Esophagus muscularis mucosa (tissue), 4 donors: ENCODE results near the gene ABCC5. TPM values are rescaled to one million over a fixed set of nuclear protein-coding genes. Genes with fewer than 3 reads are reported as not detected.

Source experiments
- DNase-seq: peaks from one replicate; pipeline ENCODE4 v3.0.0-alpha.2; 2017; ENCODE audit errors: extremely low spot score
- H3K27ac ChIP-seq, 4 donors: fragments of 200-600 bp; sonication (generic); replicated peaks in 1 of 4; 1 replicate in 3 of 4; 2 replicates in 1 of 4; pipeline ENCODE4 v1.5.1; 2016 to 2019; ENCODE audit warnings: mild to moderate bottlenecking in 1 of 4
- H3K27me3 ChIP-seq, 4 donors: fragments of 200-600 bp; sonication (generic); one replicate each; pipeline versions ENCODE4 v1.5.1 to v1.6.0; 2016 to 2019
- H3K36me3 ChIP-seq, 4 donors: fragments of 200-600 bp; sonication (generic); one replicate each; pipeline ENCODE4 v1.5.1; 2016 to 2019
- H3K4me1 ChIP-seq, 4 donors: fragments of 200-600 bp; sonication (generic); one replicate each; pipeline ENCODE4 v1.5.1; 2016 to 2019
- H3K4me3 ChIP-seq, 4 donors: fragments of 200-600 bp; sonication (generic); 1 replicate in 2 of 4; 2 replicates in 2 of 4; pipeline ENCODE4 v1.5.1; 2016 to 2019; ENCODE audit warnings: mild to moderate bottlenecking in 4 of 4, moderate library complexity in 1 of 4
- H3K9me3 ChIP-seq, 4 donors: fragments of 200-600 bp; sonication (generic); 1 replicate in 3 of 4; 2 replicates in 1 of 4; pipeline ENCODE4 v1.5.1; 2016 to 2019
- EP300 ChIP-seq: sonication (generic); formaldehyde crosslinking; IDR thresholded peaks from one replicate; pipeline ENCODE4 v1.6.1; 2017; ENCODE audit warnings: antibody characterized with exemption
- POLR2A ChIP-seq: fragments of 450-650 bp; IDR thresholded peaks from one replicate; pipeline ENCODE4 v1.6.1; 2017; ENCODE audit warnings: antibody characterized with exemption, moderate library complexity, mild to moderate bottlenecking, low read depth
- POLR2AphosphoS5 ChIP-seq, 2 donors: sonication (generic); formaldehyde crosslinking; IDR thresholded peaks; one replicate each; pipeline ENCODE4 v1.6.1; 2017; ENCODE audit warnings: antibody characterized with exemption in 2 of 2
- WGBS: methylation state at CpG from one replicate; pipeline ENCODE4 v1.1.5; 2018; 5-methylcytosine and 5-hydroxymethylcytosine counted together
- intact Hi-C: fragments of 100-400 bp; cut with DNase I; formaldehyde crosslinking; loops from one replicate; pipeline ENCODE4 v1.15.1; 2023
- total RNA-seq, 4 donors: library from RNA; depleted of rRNA; stranded (reverse); fragments of >200 nt; gene quantifications; one replicate each; pipeline versions ENCODE4 v1.1.0 to v1.2.1, GENCODE V29; 2016
- TF ChIP-seq, protein P1 (sequence below), 3 experiments: fragments of 200-600 bp in 2 of 3; fragments of 450-650 bp in 1 of 3; sonication (generic) in 2 of 3; IDR thresholded peaks; one replicate each; pipeline ENCODE4 v1.5.1; 2017 to 2019; ENCODE audit warnings: antibody characterized with exemption in 3 of 3, mild to moderate bottlenecking in 2 of 3, moderate library complexity in 1 of 3

ABCC5 gene
- total RNA-seq, 4 donors from 2014 or later = 9.8 to 20.2 (median 17.6) TPM

DNA sequence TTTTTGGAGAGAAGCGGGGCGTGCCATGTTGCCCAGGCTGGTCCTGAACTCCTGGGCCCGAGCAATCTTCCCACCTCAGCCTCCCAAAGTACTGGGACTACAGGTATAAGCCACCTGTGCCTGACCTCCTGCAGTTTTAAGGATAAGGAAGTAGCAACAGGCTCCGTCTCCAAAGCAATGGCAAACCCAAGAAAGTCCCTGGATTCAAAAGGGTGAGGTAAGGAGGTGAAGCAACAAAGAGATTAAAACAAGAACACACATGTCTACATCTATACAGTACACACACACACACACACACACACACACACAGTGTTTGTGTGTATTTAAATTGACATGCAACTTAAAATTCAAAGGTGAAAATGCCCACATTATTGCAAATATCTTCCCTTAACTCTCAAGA, 58.9 kb downstream of the ABCC5 start:
- H3K4me1 ChIP-seq = no peaks in the 10 kb centered on the region
- intact Hi-C loops = no loop called here
- no peak for DNase-seq
- no peaks in the 10 kb centered on the region for H3K9me3 ChIP-seq
- H3K27me3 ChIP-seq = no peaks in the 10 kb centered on the region
- no peak overlapping the region for H3K27ac ChIP-seq
- peaks cover 28 to 97% (median 72%) of the 10 kb centered on the region in 4 donors for H3K36me3 ChIP-seq
- 100% methylated on average over 4 of the region's 4 CpGs for WGBS
- no peak for TF ChIP-seq EP300
- TF ChIP-seq, protein P1, sequence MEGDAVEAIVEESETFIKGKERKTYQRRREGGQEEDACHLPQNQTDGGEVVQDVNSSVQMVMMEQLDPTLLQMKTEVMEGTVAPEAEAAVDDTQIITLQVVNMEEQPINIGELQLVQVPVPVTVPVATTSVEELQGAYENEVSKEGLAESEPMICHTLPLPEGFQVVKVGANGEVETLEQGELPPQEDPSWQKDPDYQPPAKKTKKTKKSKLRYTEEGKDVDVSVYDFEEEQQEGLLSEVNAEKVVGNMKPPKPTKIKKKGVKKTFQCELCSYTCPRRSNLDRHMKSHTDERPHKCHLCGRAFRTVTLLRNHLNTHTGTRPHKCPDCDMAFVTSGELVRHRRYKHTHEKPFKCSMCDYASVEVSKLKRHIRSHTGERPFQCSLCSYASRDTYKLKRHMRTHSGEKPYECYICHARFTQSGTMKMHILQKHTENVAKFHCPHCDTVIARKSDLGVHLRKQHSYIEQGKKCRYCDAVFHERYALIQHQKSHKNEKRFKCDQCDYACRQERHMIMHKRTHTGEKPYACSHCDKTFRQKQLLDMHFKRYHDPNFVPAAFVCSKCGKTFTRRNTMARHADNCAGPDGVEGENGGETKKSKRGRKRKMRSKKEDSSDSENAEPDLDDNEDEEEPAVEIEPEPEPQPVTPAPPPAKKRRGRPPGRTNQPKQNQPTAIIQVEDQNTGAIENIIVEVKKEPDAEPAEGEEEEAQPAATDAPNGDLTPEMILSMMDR (IDR thresholded peaks at IDR 0.05) = no peak
- TF ChIP-seq POLR2A = no peak
- no peak for TF ChIP-seq POLR2AphosphoS5 (IDR thresholded peaks at IDR 0.05)
- no peak overlapping the region for H3K4me3 ChIP-seq

DNA sequence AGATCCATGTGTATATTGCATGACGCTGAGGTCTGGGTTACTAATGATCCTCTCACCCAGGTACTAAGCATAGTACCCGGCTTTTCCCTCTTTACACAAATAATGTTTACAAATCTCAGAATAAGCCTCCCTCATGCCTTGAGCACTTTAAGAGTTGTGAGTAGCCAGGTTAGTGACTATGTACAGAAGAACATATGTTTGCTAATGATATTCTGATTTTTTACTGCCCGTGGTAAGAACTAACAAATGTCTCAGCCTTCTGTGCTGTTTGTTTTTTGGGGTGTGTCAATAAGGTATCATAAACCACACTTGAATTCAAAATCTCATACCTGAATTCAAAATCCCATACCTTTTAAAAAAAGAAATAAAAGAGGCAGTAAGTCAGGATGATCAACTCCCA, 59.5 kb downstream of the ABCC5 start:
- TF ChIP-seq POLR2AphosphoS5 (IDR thresholded peaks at IDR 0.05) (no peak), POLR2A (no peak), EP300 (no peak)
- intact Hi-C loops = no loop called here
- no peaks in the 10 kb centered on the region for H3K4me1 ChIP-seq
- no peak for DNase-seq
- peaks cover 24 to 97% (median 69%) of the 10 kb centered on the region in 4 donors for H3K36me3 ChIP-seq
- no peaks in the 10 kb centered on the region for H3K27me3 ChIP-seq
- H3K9me3 ChIP-seq = no peaks in the 10 kb centered on the region
- no peak overlapping the region for H3K4me3 ChIP-seq
- 86% methylated on average over 3 of the region's 3 CpGs for WGBS
- no peak overlapping the region for H3K27ac ChIP-seq

DNA sequence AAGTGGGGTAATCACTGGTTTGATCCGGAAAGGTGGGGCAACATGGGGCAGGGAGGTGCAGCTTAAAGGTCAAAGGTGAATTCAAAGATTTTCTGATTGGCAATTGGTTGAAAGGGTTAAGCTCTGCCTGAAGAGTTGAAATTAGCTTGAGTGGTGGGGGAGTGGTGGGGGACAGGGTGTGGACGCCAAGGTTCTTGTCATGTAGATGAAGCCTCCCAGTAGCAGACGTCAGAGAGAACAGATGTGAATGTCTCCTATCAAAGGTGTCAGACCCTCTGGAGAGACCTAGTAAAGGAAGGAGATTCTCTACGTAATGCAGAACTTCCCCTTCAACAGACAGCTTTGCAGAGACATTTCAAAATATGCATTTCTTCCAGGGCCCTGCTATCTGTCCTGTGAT, 62.8 kb downstream of the ABCC5 start:
- intact Hi-C loops = no loop called here
- 78% methylated on average over 4 of the region's 4 CpGs for WGBS
- H3K4me1 ChIP-seq = no peaks in the 10 kb centered on the region
- TF ChIP-seq, protein P1 (IDR thresholded peaks at IDR 0.05) = no peak
- TF ChIP-seq POLR2A (no peak), POLR2AphosphoS5 (IDR thresholded peaks at IDR 0.05) (no peak), EP300 (no peak)
- H3K4me3 ChIP-seq = no peak overlapping the region
- peaks cover 45 to 95% (median 72%) of the 10 kb centered on the region in 4 donors for H3K36me3 ChIP-seq
- no peaks in the 10 kb centered on the region for H3K27me3 ChIP-seq
- DNase-seq = no peak
- no peak overlapping the region for H3K27ac ChIP-seq
- H3K9me3 ChIP-seq = no peaks in the 10 kb centered on the region

DNA sequence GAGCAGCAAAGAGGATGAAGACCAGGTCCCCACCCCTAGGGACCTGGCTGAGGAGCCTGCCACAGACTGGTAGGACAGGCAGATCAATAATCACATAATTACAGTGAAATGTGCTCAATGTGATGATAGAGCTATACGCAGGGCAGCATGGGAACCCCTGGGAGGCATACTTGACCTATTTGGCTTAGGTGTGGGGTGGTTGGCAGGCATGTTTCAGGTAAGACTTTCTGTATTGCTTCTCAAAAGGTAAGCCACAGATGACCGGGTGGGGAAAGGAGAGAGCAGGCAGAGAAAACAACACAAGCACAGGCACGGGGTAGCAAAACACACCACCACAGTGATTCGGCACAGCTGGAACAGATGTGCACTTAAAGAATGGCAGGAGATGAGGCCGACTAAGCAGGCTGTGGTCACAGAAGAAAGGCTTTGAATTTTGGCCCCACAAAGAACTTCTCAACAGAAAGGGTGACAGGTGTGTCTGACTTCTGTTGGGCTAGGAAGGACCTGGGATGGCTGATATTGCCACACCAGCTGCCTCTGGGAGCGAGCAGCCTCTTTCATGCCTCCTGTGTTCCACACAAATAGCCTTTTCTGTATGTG, 64.1 kb downstream of the ABCC5 start:
- Histone ChIP-seq H3K9me3 (no peaks in the 10 kb centered on the region), H3K36me3 (peaks cover 55 to 95% (median 71%) of the 10 kb centered on the region in 4 donors), H3K27ac (no peak overlapping the region), H3K4me3 (no peak overlapping the region), H3K27me3 (no peaks in the 10 kb centered on the region), H3K4me1 (no peaks in the 10 kb centered on the region)
- no peak for DNase-seq
- 92% methylated on average over 6 of the region's 6 CpGs for WGBS
- intact Hi-C loops = no loop called here
- TF ChIP-seq EP300 (no peak), POLR2A (no peak), POLR2AphosphoS5 (IDR thresholded peaks at IDR 0.05) (no peak)
- TF ChIP-seq, protein P1 (IDR thresholded peaks at IDR 0.05) = no peak

DNA sequence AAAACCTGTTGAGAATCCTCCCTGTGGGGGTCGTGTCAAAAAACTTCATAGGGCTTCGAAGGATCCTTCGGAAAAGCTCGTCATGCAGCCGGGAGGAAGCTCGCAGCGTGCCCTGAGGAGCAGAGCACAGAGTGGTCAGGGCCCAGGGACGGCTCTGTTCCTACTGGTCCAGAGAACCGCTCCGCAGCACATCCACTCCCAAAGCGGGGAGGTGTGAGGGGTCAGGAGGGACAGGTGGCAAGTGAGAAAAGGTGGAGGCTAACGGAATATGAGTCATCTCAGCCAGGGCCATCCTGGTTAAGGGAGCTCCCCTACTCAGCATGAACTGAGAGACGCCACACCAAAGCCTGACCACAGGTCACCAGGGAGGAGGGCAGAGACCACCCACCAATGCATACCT, 66.2 kb downstream of the ABCC5 start:
- H3K9me3 ChIP-seq = no peaks in the 10 kb centered on the region
- H3K4me3 ChIP-seq = no peak overlapping the region
- no peak for DNase-seq
- TF ChIP-seq, protein P1 (IDR thresholded peaks at IDR 0.05) = no peak
- no peak for TF ChIP-seq POLR2A
- TF ChIP-seq POLR2AphosphoS5 (IDR thresholded peaks at IDR 0.05) = no peak
- TF ChIP-seq EP300 = no peak
- no peaks in the 10 kb centered on the region for H3K4me1 ChIP-seq
- intact Hi-C loops = no loop called here
- peaks cover 54 to 96% (median 76%) of the 10 kb centered on the region in 4 donors for H3K36me3 ChIP-seq
- H3K27ac ChIP-seq = no peak overlapping the region
- no peaks in the 10 kb centered on the region for H3K27me3 ChIP-seq
- 87% methylated on average over 13 of the region's 13 CpGs for WGBS
